ENCODE measurements around the gene ZSWIM9. TPM values are rescaled to one million over a fixed set of nuclear protein-coding genes. Genes with fewer than 3 reads are reported as not detected.

Gene ZSWIM9
- total RNA-seq, 1 donor from 2014 or later: 6.7 TPM

- Mint-ChIP-seq H3K4me1 (ENCODE audit: low read depth, unreplicated experiment) (peaks cover 3% of the 10 kb centered on the region), H3K9me3 (ENCODE audit: unreplicated experiment) (peaks cover 4% of the 10 kb centered on the region), H3K27ac (ENCODE audit: unreplicated experiment) (peak overlapping the region; percentile 59), H3K27me3 (ENCODE audit: unreplicated experiment) (peaks cover 9% of the 10 kb centered on the region), H3K36me3 (ENCODE audit: unreplicated experiment) (peaks cover 5% of the 10 kb centered on the region), H3K4me3 (ENCODE audit: unreplicated experiment) (peak overlapping the region; percentile 94)
- TF ChIP-seq CTCF (IDR thresholded peaks at IDR 0.05; ENCODE audit: partially characterized antibody, unreplicated experiment): no peak
- no peak for DNase-seq
Measured at GRCh38 chr19:48170817-48171347, 402 bp downstream of the ZSWIM9 start.

DNA sequence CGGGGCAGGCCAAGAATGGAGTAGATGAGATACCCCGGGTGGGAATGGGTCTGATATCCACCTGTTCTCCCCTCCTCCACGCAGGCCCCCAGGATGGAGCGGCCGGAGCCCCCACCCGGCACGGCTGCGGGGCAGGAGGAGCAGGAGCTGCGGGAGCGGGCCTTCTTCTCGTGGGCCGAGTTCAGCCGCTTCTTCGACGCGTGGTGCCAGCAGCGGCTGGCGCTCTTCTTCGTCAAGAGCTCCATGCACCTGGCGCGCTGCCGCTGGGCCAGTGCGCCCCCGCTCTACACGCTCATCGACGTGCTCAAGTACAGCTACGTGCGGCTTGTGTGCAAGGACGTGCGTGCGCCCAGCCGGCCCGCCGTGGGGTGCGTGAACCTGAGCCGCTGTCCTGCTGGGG, 1.2 kb downstream of the ZSWIM9 start:
- DNase-seq: no peak
- H3K36me3 Mint-ChIP-seq (ENCODE audit: unreplicated experiment): peaks cover 5% of the 10 kb centered on the region
- H3K27me3 Mint-ChIP-seq (ENCODE audit: unreplicated experiment): peaks cover 9% of the 10 kb centered on the region
- peaks cover 3% of the 10 kb centered on the region for H3K4me1 Mint-ChIP-seq (ENCODE audit: low read depth, unreplicated experiment)
- peak overlapping the region; percentile 94 for H3K4me3 Mint-ChIP-seq (ENCODE audit: unreplicated experiment)
- peaks cover 4% of the 10 kb centered on the region for H3K9me3 Mint-ChIP-seq (ENCODE audit: unreplicated experiment)
- no peak overlapping the region for H3K27ac Mint-ChIP-seq (ENCODE audit: unreplicated experiment)
- no peak for TF ChIP-seq CTCF (IDR thresholded peaks at IDR 0.05; ENCODE audit: partially characterized antibody, unreplicated experiment)

GRCh38 chr19:48174445-48175030, 4.1 kb downstream of the ZSWIM9 start:
- no peak for TF ChIP-seq CTCF (IDR thresholded peaks at IDR 0.05; ENCODE audit: partially characterized antibody, unreplicated experiment)
- Mint-ChIP-seq H3K36me3 (ENCODE audit: unreplicated experiment) (peaks cover 8% of the 10 kb centered on the region), H3K4me3 (ENCODE audit: unreplicated experiment) (no peak overlapping the region), H3K4me1 (ENCODE audit: low read depth, unreplicated experiment) (peaks cover 3% of the 10 kb centered on the region), H3K27me3 (ENCODE audit: unreplicated experiment) (peaks cover 7% of the 10 kb centered on the region), H3K9me3 (ENCODE audit: unreplicated experiment) (peaks cover 1% of the 10 kb centered on the region), H3K27ac (ENCODE audit: unreplicated experiment) (no peak overlapping the region)
- no peak for DNase-seq

- no peak for TF ChIP-seq CTCF (IDR thresholded peaks at IDR 0.05; ENCODE audit: partially characterized antibody, unreplicated experiment)
- no peak overlapping the region for H3K27ac Mint-ChIP-seq (ENCODE audit: unreplicated experiment)
- peaks cover 1% of the 10 kb centered on the region for H3K9me3 Mint-ChIP-seq (ENCODE audit: unreplicated experiment)
- peaks cover 3% of the 10 kb centered on the region for H3K4me1 Mint-ChIP-seq (ENCODE audit: low read depth, unreplicated experiment)
- no peak overlapping the region for H3K4me3 Mint-ChIP-seq (ENCODE audit: unreplicated experiment)
- H3K36me3 Mint-ChIP-seq (ENCODE audit: unreplicated experiment): peaks cover 10% of the 10 kb centered on the region
- no peak for DNase-seq
- H3K27me3 Mint-ChIP-seq (ENCODE audit: unreplicated experiment): peaks cover 6% of the 10 kb centered on the region
Measured at GRCh38 chr19:48175578-48175977, 5.1 kb downstream of the ZSWIM9 start.

DNA sequence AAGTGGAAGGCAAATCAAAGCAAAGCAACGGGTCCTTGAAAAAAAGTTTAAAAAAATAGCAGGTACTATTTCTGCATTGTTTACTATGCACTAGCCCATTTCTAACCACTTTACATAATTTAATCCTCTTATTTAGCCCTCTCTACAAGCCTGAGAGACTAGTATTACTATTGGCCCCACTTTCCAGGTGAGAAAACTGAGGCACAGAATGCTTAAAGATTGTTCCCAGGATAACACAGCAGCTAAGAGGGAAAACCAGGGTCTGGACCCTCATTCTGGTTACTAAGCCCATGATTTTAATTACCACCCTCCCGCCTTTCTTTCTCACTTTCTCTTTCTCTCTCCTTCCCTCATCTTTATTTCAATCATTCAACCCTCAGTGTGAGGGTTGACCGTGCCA, 5.7 kb downstream of the ZSWIM9 start:
- DNase-seq: no peak
- H3K36me3 Mint-ChIP-seq (ENCODE audit: unreplicated experiment): peaks cover 12% of the 10 kb centered on the region
- no peaks in the 10 kb centered on the region for H3K4me1 Mint-ChIP-seq (ENCODE audit: low read depth, unreplicated experiment)
- H3K4me3 Mint-ChIP-seq (ENCODE audit: unreplicated experiment): no peak overlapping the region
- H3K9me3 Mint-ChIP-seq (ENCODE audit: unreplicated experiment): peaks cover 1% of the 10 kb centered on the region
- no peak for TF ChIP-seq CTCF (IDR thresholded peaks at IDR 0.05; ENCODE audit: partially characterized antibody, unreplicated experiment)
- H3K27ac Mint-ChIP-seq (ENCODE audit: unreplicated experiment): no peak overlapping the region
- H3K27me3 Mint-ChIP-seq (ENCODE audit: unreplicated experiment): peaks cover 1% of the 10 kb centered on the region
